Testis (tissue), 2 donors: ENCODE data around the gene PXMP2.

ENCODE experiments used
- CTCF ChIP-seq, 3 experiments: fragments of 450-650 bp in 2 of 3; fragments of 200-600 bp in 1 of 3; sonication (generic) in 1 of 3; IDR thresholded peaks; one replicate each; pipeline ENCODE4 v1.5.1; 2016 to 2019; ENCODE audit warnings: antibody characterized with exemption in 3 of 3, mild to moderate bottlenecking in 2 of 3, moderate library complexity in 1 of 3
- POLR2A ChIP-seq: fragments of 450-650 bp; IDR thresholded peaks from one replicate; pipeline ENCODE4 v1.6.1; 2017; ENCODE audit warnings: antibody characterized with exemption, mild to moderate bottlenecking, moderate library complexity

- no peak for TF ChIP-seq CTCF (IDR thresholded peaks at IDR 0.05)
- no peak for TF ChIP-seq POLR2A
These were observed 21.6 kb upstream of the PXMP2 start for GRCh38 chr12:132665794-132666193.
